Dermis blood vessel endothelial cell (primary cell): ENCODE data around the gene CCDC160. TPM values are rescaled to one million over a fixed set of nuclear protein-coding genes. Genes with fewer than 3 reads are reported as not detected.
"Not testable (repeated sequence)": the region's sequence is repeated elsewhere in the genome, so short reads cannot be mapped to it uniquely, and the experiment has no call there.

Source experiments
- DNase-seq: peaks from one replicate; pipeline ENCODE4 v3.0.0; 2010
- total RNA-seq: library from RNA; depleted of rRNA; stranded (reverse); fragments of >200 nt; gene quantifications from 2 replicates; pipeline ENCODE4 v1.2.3, GENCODE V29; 2014

Gene CCDC160
- total RNA-seq: not detected in 2 replicates

- DNase-seq: peak; percentile 28
Measured at GRCh38 chrX:134236626-134237614, at the start of gene CCDC160. CCDC160 (plus strand) TSS chrX:134237182; CDS start chrX:134244801, 7,619 bp downstream.

- DNase-seq: no peak
Measured at GRCh38 chrX:134191281-134191680, 45.7 kb upstream of the CCDC160 start.

DNA sequence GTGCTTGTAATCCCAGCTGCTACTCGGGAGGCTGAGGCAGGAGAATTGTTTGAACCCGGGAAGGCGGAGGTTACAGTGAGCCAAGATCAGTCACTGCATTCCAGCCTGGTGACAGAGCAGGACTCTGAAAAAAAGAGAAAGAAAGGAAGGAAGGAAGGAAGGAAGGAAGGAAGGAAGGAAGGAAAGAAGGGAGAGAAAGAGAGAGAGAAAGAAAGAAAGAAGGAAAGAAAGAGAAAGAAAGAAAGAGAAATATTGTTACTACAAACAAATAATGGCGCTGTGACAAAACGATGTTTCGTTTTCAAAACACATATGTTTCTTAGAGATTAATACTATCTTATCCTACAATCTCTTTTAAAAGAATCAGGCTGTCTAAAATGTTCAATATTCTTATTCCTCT lies 42.1 kb upstream of the CCDC160 start:
- no peak for DNase-seq

GRCh38 chrX:134202561-134202960 lies 34.4 kb upstream of the CCDC160 start:
- DNase-seq: no peak

DNA sequence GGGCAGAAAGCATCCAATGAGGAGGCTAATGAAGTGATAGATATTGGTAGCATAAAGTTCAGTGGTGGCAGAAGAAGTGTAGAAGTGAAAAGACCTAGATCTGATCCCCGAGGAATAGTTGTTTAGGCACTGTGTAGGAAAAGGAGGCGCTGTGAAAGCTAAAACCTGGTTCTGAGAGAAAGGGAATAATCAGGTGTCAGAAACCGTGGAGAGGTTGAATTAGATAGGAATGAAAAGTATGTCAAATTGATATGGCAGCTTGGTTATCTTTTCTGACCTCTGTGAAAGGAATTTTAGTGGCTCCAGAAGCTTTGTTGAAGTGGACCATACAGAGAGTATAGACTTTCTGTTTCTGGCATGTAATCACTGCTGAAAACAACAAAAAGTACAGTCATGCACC lies 30.8 kb upstream of the CCDC160 start:
- peak; percentile 0 for DNase-seq

GRCh38 chrX:134210465-134210864 lies 26.5 kb upstream of the CCDC160 start:
- no peak for DNase-seq

- no peak for DNase-seq
Measured at GRCh38 chrX:134235236-134235635, 1.7 kb upstream of the CCDC160 start.

GRCh38 chrX:134238144-134238543 lies 1.2 kb downstream of the CCDC160 start:
- not testable (repeated sequence) for DNase-seq

DNA sequence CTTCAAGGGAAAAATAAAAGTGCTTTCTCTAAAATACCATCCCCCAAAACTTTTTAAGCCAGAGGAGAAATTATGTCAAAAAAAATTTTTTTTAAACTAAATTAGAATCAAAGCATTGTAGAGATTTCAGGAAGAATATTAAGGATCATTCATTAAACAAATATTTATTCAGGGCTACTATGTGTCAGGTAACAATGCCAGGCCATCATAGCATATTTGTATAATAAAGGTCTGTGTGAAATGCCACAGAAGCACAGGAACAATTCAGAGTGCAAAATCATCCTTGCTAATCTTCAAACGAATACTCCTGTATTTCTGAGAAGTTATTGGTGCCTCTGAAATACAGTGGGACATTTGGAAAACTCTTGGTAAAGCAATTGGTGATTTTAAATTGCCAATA lies 2.0 kb downstream of the CCDC160 start:
- DNase-seq: no peak

- no peak for DNase-seq
Measured at GRCh38 chrX:134240209-134240608, 3.2 kb downstream of the CCDC160 start.

DNA sequence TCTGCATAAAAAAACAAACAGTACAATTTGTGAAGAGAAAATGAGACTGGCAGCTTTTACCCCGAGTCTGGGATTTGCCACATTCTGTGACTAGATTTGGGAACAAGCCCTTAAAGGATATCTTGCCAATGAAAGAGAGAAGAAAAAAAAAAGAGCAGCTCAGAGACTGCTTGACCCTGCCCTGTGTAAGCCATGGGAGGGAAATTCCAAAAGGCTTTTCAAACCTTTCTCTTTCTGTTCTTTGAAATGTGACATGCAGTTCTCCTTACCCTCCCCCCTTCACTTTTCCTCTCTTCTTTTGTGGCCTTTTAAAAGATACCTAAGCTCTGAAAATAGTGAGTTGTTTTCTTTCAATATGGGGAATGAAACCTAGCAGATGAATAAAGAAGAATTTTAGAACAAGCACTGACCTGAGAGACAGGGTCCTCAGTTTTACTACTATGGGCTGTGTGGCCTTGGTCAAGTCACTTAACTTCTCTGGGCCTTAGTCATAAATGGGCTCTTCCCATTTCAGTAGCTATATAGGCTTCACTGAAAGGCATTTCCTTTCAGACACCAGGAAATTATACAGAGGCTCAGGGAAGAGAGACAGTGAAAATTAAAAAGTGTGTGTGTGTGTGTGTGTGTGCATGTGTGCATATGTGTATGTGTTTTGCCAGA lies 5.1 kb downstream of the CCDC160 start:
- DNase-seq: no peak

DNA sequence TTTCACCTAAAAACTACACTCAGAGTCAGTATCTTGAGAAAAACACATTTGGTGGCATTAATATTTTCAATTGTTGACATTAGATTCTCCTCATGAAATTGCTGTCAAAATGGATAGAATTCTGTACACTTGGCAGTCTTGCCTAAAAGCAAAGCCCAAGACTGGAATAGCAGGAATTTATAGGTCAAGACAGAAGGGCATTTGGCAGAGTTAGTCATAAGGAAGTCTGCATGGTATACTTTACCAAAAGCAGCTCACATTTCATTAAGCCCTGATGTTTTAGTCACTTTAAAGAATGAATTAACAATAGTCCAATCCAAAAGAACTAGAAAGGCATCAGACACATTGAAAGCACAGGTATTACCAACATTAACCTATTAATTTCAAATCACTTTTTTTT lies 7.1 kb downstream of the CCDC160 start:
- DNase-seq: no peak

DNA sequence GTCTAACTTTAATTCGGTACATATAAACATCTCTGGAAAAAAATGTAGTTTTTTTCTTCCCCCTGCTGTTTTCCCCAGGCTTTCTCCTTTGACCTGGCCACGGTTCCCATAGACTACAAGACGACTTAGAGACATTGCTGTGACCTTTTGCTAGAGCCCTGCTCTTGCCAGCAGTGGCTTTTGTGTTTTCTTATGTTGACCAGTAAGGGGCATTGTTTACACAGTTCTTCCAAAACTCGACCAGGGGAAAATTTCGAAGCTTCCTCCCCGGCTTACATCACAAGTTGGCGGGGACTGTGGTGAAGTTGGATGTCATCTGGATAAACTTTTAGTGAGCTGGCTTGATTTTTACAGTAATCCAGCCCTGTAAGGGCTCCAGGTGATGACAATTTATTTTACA lies 9.3 kb downstream of the CCDC160 start:
- no peak for DNase-seq

DNA sequence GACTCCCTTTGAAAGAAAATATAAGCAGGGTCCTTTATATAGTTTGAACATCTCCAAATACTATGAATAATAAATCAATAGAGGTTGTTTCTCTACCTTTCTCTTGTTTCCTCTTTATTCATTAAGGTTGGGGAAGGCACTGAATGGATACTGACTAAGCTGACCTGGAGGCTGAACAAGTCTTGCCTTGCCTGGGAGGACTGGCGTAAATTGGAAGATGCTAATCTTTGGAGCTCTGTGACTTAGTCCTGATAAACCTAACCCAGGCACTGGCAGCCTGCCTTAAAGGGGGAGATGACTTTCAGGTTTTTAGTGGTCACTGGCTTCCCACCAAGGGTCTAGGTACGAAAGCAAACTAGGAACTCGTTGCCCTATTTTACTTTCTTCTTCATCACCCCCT lies 10.5 kb downstream of the CCDC160 start:
- no peak for DNase-seq

DNA sequence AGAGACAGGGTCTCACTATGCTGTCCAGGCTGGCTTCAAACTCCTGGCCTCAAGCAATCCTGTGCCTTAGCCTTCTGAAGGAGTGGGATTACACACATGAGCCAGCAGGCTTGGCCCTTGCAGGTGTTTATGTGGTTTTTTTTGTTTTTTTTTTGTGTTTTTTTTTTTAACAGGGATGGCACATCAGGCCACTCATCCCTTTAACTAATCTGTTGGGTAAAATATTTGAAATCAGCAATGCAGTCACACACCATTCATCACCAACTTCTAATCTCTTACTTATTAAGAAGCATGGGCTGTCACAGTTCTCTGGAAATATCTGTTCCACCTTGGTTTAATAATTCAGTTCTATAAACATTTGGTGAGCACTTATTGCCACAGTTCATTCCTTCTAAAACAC lies 12.3 kb downstream of the CCDC160 start:
- DNase-seq: no peak

DNA sequence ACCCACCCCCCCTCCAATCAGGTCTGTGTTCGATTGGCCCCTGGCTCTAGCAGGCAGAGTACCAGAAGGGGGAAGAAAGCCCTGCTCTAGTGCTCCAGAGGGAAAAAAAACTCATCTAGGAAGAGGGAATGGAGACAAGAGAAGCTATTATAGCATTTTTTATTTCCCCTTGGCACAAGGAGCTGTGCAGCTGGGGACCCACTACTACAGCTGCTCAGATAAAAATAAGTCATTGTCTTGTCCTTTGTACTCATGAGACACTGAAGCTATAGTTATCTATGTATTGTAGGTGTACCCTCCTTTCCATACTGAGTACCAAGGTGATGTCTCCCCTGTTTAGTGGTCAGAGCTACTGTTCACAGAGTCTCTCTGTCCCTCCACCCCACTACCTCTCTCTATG lies 14.3 kb downstream of the CCDC160 start:
- DNase-seq: no peak

DNA sequence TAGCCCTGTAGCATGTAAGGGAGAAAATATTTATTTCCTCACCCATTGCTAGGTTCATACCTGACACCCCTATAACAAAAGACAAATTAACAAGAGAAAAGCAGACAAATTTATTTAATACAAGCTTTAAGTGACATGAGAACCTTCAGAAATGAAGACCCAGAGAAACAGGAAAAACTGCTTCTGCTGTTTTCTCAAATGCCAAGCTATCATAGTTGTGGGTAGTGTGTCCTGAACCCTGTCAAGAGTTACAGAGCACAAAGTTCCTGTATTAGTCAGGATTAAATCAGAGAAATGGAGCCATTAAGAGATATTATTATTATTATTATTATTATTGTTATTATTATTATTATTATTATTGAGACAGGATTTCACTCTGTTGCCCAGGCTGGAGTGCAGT lies 17.5 kb downstream of the CCDC160 start:
- no peak for DNase-seq

DNA sequence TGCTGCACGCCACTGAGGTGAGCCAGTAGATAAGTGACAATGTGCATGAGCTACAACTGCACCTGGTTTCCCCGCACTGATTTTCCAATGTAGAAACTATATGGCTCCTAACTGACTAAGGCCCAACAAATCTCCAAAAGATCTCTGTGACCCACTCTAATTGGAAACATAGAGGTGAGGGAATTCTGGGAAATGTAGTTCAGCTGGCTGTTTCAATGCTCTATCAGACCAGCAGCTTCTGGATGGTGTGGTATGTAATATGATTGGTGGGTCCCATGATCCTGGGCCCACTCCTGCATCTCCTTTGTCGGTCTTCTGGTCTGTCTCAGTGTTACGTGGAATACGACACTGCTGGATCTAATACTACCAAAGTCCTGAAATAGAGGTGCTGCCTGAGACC lies 18.6 kb downstream of the CCDC160 start:
- DNase-seq: no peak

- no peak for DNase-seq
Measured at GRCh38 chrX:134256684-134257083, 19.7 kb downstream of the CCDC160 start.

- no peak for DNase-seq
Measured at GRCh38 chrX:134258202-134258601, 21.2 kb downstream of the CCDC160 start.

DNA sequence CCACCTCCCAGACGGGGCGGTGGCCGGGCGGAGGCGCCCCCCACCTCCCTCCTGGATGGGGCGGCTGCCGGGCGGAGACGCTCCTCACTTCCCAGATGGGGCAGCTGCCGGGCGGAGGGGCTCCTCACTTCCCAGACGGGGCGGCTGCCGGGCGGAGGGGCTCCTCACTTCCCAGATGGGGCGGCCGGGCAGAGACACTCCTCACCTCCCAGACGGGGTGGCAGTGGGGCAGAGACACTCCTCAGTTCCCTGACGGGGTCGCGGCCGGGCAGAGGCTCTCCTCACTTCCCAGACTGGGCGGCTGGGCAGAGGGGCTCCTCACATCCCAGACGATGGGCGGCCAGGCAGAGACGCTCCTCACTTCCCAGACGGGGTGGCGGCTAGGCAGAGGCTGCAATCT lies 49.0 kb downstream of the CCDC160 start:
- DNase-seq: not testable (repeated sequence)

- no peak for DNase-seq
Measured at GRCh38 chrX:134287346-134287745, 50.4 kb downstream of the CCDC160 start.

DNA sequence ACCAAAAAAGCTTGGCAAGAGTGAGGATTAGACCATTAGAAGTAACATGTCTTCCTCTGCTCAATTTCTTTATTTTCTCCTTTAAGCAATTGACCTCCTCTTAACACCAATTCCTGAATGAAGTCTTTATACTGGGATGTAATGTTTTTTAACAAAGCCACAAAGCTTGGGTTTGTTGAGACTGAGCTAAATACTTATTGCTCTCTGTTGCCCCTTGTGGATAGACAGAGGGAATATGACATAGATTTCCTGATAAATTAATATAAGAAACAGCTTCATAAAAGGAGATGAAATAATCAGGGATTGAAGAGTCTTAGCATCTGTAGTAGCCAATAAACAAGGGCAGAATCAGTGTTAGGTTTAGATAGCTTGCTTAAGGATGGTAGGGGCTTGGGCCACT lies 57.6 kb downstream of the CCDC160 start:
- peak; percentile 1 for DNase-seq
